GM12892 (cell line): Measurements from ENCODE around the gene HMGXB3.
"Not testable (repeated sequence)": the region's sequence is repeated elsewhere in the genome, so short reads cannot be mapped to it uniquely, and the experiment has no call there.

Experiments
- DNase-seq: peaks from one replicate; pipeline ENCODE4 v3.0.0; 2011; ENCODE audit not compliant: insufficient read length
- FAIRE-seq: peaks from 2 replicates; lab custom pipeline; 2011; peaks lifted over from hg19 to GRCh38; lab: Jason Lieb, UNC
- POLR2A ChIP-seq: IDR thresholded peaks from 2 replicates; pipeline ENCODE4 v1.6.1; 2011; ENCODE audit warnings: low read depth, low read length, control low read depth
- POLR2AphosphoS5 ChIP-seq: IDR thresholded peaks from 2 replicates; pipeline ENCODE4 v1.6.1; 2011; ENCODE audit warnings: low read depth, low read length, control low read depth
- TAF1 ChIP-seq: IDR thresholded peaks from 2 replicates; pipeline ENCODE4 v1.6.1; 2011; ENCODE audit warnings: low read depth, mild to moderate bottlenecking, control low read depth, low read length, borderline replicate concordance

HMGXB3 gene

DNA sequence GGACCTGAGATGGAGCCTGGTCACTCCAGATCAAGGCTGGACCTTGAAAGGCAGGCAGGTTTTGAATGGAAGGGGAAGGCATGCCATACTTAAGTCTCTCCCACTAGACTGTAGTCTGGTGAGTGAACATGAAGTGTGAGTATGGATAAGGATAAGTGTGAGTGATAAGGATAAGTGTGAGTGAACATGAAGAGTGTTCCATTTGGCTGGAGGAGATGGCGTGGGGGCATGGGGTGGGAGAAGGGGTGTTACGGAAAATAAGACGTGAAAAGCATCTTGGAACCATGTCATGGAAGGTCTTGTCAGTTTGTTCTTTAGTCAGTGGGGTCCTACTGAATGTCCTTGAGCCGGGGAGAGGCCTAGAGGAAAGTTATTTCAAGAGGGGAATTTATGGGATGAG lies 32.8 kb downstream of the HMGXB3 start:
- DNase-seq = no peak
- no peak for FAIRE-seq
- TF ChIP-seq POLR2A (no peak), TAF1 (no peak), POLR2AphosphoS5 (no peak)

DNA sequence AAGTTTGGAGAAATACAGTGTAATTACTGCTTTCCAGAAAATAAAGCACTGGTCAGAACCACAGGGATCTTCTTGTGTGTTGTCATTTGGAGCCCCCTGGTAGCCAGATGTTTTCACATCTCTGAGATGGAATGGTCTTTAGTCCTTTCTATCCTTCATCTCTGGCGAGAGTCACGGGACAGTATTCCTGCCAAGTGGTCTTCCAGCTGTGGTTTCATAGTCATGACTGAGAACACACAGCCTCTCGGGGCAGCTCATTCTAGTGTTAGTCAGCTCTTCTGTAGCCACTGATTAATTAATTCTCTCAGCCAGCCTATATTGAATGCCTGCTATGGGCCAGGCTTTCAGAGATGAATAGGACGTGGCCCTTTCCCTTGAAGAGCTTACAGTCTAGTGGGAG lies 34.1 kb downstream of the HMGXB3 start:
- DNase-seq (no peak), FAIRE-seq (no peak)
- TF ChIP-seq POLR2A = no peak
- TF ChIP-seq TAF1 = no peak
- TF ChIP-seq POLR2AphosphoS5 = no peak

DNA sequence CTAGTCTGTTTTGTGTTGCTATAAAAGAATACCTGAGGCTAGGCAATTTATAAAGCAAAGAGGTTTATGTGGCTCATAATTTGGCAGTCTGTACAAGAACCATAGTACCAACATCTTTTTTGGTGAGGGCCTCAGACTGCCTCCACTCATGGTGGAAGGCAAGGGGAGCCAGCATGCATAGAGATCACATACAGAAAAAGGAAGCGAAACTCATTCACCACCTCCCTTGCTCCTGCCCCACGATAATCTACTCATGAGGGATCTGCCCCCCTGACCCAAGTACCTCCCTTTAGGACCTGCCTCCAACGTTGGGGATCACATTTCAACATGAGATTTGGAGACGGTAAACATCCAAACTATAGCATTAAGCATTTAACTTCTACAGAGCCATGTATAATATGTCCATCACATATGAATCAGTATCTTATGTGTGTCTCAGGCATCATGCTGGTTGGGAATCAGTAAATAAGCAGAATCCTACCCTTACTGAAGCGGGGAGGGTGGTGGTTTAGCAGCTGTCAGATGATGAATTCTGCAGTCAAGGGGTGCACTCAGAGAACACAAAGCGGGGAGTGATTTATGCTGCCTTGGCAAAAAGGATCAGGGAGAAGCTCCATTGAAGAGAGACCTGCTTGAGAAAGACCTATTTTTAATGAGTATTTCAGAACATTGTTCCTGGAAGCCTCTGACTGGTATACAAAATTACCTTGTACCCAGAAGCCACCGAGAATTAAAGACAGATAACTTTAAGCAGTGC lies 34.8 kb downstream of the HMGXB3 start:
- DNase-seq (no peak), FAIRE-seq (peak; percentile 77)
- TF ChIP-seq POLR2A (no peak), POLR2AphosphoS5 (no peak), TAF1 (no peak)

DNA sequence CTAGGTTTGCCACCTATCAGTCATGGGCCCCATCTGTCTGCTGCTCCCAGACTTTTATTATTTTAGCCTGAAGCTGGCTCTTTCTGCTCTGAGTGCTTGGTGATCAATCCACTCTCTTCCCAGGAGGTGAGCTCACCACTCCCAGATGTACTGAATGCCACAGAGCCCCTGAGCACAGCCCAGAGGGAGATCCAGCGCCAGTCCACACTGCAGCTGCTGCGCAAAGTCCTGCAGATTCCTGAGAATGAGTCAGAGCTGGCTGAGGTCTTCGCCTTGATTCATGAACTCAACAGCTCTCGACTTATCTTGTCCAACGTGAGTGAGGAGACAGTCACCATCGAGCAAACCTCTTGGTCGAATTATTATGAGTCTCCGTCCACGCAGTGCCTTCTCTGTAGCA lies 36.0 kb downstream of the HMGXB3 start:
- FAIRE-seq = no peak
- TF ChIP-seq TAF1 (no peak), POLR2A (no peak), POLR2AphosphoS5 (no peak)
- no peak for DNase-seq

DNA sequence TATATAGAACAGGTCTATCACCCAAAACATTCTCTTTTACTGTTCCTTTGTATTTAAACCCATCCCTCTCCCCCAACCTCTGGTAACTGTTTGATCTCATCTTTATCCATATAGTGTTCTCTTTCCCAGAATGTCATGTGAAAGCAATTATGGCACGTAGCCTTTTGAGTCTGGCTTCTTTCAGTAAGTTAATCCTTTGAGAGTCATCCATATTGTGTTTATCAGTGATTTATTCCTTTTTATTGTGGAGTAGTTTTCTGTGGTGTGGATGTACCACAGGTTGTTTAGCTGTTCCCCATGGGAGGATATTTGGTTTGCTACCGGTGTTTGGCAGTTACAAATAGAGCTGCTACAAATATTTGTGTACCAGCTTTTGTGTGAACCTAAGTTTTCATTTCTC lies 38.0 kb downstream of the HMGXB3 start:
- peak; percentile 27 for FAIRE-seq
- DNase-seq = no peak
- TF ChIP-seq TAF1 = no peak
- no peak for TF ChIP-seq POLR2A
- no peak for TF ChIP-seq POLR2AphosphoS5

DNA sequence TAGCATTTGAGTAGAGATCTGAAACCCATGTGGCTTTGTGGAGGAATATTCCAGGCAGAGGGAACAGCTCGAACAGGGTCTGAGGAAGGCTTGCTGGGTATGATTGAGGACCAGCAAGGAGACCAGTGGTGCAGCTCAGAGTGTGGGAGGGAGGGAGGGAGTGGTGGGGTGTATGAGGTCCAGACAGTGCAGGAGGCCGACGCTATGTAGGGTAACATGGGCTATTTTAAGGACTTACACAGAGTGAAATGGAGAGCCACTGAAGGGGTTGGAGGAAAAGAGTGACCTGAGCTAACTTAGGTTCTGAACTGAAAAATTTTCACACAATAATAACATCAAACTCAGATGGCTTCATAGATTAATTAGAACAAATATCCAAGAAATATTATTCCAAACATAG lies 41.9 kb downstream of the HMGXB3 start:
- FAIRE-seq = no peak
- TF ChIP-seq POLR2AphosphoS5 (no peak), POLR2A (no peak), TAF1 (no peak)
- DNase-seq = no peak

DNA sequence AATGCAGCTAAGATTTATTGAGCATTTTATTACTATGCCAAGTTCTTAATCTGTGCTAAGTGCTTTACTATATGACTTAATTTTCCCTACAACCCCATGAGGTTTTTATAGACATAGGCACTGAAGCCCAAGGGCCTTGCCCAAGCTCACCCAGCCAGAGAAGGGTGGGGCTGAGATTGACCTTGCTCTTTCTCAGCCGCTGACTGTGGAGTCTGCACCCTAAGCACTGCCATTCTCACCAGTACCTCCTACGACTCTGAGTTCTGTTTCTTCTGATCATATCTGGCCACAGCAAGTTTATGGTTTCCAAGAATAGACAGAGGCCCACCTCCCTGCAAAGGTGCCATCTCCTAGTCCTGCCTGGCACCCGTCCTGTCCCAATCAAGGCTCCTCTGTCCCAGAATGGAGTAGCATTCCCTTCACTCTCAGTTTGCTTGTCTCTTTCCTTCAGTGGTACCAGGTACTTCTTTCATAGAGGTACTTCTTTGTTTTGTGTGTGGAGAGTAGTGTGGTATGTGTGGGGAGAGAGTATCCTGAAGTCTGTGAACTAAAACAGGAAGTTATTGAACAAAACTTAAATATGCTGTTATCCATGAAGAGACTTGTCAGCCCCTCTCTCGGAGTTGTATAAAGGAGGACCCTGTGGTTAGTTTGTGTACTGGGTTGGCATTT lies 43.3 kb downstream of the HMGXB3 start:
- no peak for FAIRE-seq
- TF ChIP-seq POLR2A (no peak), POLR2AphosphoS5 (no peak), TAF1 (no peak)
- no peak for DNase-seq

DNA sequence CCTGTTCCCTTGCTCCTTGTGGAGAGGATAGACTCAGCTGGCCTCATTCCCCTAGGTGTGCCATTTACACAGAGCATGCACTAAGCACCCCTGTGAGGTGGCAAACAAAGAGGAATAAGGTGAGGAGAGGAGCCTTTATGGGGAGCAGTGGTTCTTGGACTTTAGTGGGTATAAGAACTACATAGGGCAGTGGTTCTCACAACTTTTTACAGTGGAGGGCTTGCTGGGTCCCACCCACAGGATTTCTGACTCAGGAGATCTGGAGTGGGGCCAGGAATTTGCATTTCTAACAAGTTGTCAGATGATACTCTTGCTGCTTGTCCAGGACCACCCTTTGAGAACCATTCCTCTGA lies 43.8 kb downstream of the HMGXB3 start:
- TF ChIP-seq POLR2A (no peak), POLR2AphosphoS5 (no peak), TAF1 (no peak)
- FAIRE-seq (no peak), DNase-seq (no peak)

DNA sequence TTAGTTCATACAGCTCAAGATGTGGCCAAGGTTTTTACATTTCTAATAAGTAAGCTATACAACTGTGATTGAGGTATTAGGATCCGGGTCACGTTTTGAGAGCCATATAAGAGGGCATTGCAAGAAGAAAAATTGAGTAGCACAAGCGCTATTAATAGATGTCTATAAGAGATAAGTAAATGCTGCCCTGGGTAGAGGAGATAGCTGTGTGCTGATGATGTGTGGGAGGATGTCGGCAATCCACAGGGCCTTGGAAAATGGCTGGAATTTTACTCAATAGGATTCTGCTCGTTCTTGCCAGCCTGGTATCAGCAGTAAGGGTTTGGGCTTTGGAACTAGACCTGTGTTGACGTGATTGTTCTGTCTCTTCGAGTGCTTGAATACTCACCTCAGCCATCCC lies 44.2 kb downstream of the HMGXB3 start:
- FAIRE-seq (no peak), DNase-seq (no peak)

DNA sequence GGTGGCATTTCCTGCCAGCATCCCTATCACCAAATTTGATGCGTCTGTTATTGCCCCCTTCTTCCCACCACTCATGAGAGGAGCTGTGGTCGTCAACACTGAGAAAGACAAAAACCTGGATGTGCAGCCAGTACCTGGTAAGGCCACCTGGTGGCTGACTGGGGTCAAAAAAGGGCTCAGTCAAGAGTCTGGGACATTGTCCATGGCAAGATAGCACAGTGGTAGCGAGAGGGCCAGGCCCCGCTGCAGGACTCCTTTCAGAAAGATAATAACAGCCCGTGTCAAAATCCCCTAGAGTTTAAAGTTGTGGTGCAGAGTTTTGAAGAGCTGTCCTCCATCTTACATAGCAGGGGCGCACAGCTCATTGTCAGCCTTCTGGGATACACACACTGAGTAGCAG lies 45.0 kb downstream of the HMGXB3 start:
- FAIRE-seq (no peak), DNase-seq (no peak)
- TF ChIP-seq TAF1 (no peak), POLR2AphosphoS5 (no peak), POLR2A (no peak)

More for the DNA sequence above, 44.2 kb downstream of the HMGXB3 start:
- TF ChIP-seq POLR2AphosphoS5 (no peak), TAF1 (no peak), POLR2A (no peak)

DNA sequence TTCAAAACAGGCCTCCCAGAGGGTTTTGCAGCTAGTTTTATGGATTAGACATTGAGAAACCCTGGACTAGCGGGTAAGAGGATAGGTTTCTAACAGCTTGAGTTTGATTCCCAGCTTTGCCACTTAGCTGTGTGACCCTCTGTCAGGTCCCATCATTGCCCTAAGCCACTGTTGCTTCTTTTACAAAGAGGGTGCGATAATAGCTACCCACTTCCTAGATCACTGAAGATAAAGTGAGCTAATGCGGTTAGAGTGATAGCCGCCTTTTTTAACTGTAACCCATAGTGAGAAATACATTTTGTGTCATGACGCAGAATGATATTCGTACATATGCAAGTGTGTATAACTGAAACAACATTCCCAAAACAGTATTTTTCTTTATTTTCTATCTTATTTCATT lies 45.5 kb downstream of the HMGXB3 start:
- FAIRE-seq = no peak
- TF ChIP-seq POLR2AphosphoS5 = no peak
- TF ChIP-seq POLR2A = no peak
- no peak for TF ChIP-seq TAF1
- DNase-seq = no peak

DNA sequence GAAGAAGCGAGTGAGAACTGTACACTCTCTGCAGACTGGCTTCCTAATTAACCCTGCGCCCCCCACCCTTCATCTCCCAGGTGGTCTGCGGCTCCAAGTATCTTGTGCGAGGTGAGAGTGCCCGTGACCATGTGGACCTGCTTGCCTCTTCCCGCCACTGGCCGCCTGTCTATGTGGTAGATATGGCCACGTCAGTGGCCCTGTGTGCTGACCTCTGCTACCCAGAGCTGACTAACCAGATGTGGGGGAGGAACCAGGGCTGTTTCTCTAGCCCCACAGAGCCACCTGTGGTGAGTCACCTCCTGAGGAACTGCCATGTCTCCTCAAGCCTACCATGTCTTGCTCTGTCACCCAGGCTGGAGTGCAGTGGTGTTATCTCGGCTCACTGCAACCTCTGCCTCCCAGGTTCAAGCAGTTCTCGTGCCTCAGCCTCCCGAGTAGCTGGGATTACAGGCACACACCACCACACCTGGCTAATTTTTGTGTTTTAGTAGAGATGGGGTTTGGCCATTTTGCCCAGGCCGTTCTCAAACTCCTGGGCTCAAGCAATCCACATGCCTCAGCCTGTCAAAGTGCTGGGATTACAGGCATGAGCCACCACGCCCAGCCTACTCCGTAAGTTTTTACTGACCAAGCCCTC lies 49.8 kb downstream of the HMGXB3 start:
- not testable (repeated sequence) for DNase-seq, FAIRE-seq

DNA sequence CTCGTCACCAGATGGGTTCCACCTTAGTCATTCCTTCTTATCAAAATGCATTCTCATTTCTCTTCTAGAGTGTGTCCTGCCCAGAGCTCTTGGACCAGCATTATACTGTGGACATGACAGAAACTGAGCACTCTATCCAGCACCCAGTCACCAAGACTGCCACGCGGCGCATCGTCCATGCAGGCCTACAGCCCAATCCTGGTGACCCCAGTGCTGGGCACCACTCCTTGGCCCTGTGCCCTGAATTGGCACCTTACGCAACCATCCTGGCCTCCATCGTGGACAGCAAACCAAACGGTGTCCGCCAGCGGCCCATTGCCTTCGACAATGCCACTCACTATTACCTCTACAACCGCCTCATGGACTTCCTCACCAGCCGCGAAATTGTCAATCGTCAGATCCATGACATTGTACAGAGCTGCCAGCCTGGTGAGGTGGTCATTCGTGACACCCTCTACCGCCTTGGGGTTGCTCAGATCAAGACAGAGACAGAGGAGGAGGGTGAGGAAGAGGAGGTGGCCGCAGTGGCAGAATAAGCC lies 51.2 kb downstream of the HMGXB3 start:
- FAIRE-seq (no peak), DNase-seq (no peak)
- TF ChIP-seq POLR2AphosphoS5 (no peak), TAF1 (no peak), POLR2A (no peak)
